ENCODE data around the gene SUSD1. TPM values are rescaled to one million over a fixed set of nuclear protein-coding genes. Genes with fewer than 3 reads are reported as not detected.
A peak's percentile ranks its signal among the peaks of the same experiment; 100 is the strongest.

SUSD1 gene
- total and polyA plus RNA-seq, 12 donors, result 1.5 to 14.7 (median 4.3) TPM

DNA sequence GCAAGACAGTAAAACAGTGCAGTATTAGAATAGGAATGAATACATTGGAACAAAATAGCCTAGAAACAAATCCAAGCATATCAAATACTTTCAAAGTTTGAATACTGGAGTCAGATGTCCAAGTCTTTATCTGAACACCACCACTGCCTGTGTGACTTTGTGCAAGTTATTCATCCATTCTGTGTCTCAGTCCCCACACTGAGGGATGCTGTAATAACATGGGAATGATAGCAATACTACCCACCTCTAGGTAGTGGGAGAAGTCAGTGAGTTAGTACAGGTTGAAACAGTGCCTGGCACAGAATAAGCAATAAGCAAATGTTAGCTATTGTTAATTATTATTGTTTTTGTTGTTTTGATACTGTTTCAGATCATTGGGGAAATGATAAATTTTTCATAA is 130.9 kb downstream of the SUSD1 start:
- Histone ChIP-seq H3K27me3 (no peaks in the 10 kb centered on the region), H3K4me1 (peaks cover 0 to 26% (median 6%) of the 10 kb centered on the region in 9 donors), H3K36me3 (peaks cover 0 to 19% (median 0%) of the 10 kb centered on the region in 9 donors), H3K27ac (no peak overlapping the region), H3K9me3 (peaks cover 0 to 7% (median 0%) of the 10 kb centered on the region in 11 donors), H3K4me3 (no peak overlapping the region)
- ATAC-seq, result no peak
- TF ChIP-seq, protein P1, sequence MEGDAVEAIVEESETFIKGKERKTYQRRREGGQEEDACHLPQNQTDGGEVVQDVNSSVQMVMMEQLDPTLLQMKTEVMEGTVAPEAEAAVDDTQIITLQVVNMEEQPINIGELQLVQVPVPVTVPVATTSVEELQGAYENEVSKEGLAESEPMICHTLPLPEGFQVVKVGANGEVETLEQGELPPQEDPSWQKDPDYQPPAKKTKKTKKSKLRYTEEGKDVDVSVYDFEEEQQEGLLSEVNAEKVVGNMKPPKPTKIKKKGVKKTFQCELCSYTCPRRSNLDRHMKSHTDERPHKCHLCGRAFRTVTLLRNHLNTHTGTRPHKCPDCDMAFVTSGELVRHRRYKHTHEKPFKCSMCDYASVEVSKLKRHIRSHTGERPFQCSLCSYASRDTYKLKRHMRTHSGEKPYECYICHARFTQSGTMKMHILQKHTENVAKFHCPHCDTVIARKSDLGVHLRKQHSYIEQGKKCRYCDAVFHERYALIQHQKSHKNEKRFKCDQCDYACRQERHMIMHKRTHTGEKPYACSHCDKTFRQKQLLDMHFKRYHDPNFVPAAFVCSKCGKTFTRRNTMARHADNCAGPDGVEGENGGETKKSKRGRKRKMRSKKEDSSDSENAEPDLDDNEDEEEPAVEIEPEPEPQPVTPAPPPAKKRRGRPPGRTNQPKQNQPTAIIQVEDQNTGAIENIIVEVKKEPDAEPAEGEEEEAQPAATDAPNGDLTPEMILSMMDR (IDR thresholded peaks at IDR 0.05), result no peak
- intact Hi-C loops (cut with DNase I), result no loop called here
- DNase-seq, result no peak

DNA sequence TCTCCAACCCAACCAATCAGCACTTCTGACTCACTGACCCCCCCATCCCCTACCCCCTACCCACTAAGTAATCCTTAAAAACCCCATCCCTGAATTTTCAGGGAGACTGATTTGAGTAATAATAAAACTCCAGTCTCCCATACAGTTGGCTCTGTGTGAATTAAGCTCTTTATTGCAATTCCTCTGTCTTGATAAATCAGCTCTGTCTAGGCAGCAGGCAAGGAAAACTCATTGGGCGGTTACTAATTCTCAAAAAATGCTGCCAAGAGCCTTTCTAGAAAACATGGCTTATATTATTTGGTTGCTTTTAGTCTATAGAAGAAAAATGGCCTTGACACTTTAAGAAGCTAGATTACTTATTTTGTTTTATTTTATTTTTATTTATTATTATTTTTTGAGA is 131.7 kb downstream of the SUSD1 start:
- no peak for ATAC-seq
- peaks cover 0 to 20% (median 0%) of the 10 kb centered on the region in 9 donors for H3K36me3 ChIP-seq
- intact Hi-C loops (cut with DNase I), result no loop called here
- 95 to 97% methylated on average over 1 of the region's 1 CpG for WGBS, 2 donors
- H3K27ac ChIP-seq, result peak overlapping the region in 1 of 10 donors; percentile 22
- H3K9me3 ChIP-seq, result peaks cover 0 to 7% (median 0%) of the 10 kb centered on the region in 11 donors
- TF ChIP-seq, protein P1 (IDR thresholded peaks at IDR 0.05), result no peak
- H3K27me3 ChIP-seq, result no peaks in the 10 kb centered on the region
- no peak for DNase-seq
- no peak overlapping the region for H3K4me3 ChIP-seq
- H3K4me1 ChIP-seq, result peaks cover 0 to 22% (median 0%) of the 10 kb centered on the region in 9 donors

DNA sequence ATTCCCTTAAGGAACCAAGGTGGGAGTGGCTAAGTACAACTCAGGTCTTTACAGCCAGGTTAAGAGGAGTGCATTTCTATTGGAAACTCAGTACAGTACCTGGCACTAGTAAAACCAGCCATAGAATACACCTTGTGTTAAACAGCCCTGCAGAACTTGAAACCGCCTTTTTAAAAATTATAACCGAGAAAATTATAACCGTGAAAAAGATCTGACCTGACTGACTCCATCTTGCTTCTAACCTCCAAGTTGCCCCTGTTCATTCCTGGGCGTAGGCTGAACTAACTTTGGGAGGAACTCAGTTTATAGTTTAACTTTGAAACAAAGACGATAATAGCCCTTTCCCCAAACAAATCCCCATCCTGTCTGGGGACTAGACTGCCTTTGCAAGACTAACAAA is 132.3 kb downstream of the SUSD1 start:
- peak overlapping the region in 1 of 10 donors; percentile 45 for H3K27ac ChIP-seq
- no peak for ATAC-seq
- no peak for DNase-seq
- peaks cover 0 to 26% (median 0%) of the 10 kb centered on the region in 9 donors for H3K36me3 ChIP-seq
- H3K27me3 ChIP-seq, result no peaks in the 10 kb centered on the region
- intact Hi-C loops (cut with DNase I), result no loop called here
- H3K4me1 ChIP-seq, result peaks cover 0 to 28% (median 0%) of the 10 kb centered on the region in 9 donors
- TF ChIP-seq, protein P1 (IDR thresholded peaks at IDR 0.05), result no peak
- no peak overlapping the region for H3K4me3 ChIP-seq
- H3K9me3 ChIP-seq, result peaks cover 0 to 5% (median 0%) of the 10 kb centered on the region in 11 donors
- 82 to 92% methylated on average over 5 of the region's 5 CpGs for WGBS, 2 donors

DNA sequence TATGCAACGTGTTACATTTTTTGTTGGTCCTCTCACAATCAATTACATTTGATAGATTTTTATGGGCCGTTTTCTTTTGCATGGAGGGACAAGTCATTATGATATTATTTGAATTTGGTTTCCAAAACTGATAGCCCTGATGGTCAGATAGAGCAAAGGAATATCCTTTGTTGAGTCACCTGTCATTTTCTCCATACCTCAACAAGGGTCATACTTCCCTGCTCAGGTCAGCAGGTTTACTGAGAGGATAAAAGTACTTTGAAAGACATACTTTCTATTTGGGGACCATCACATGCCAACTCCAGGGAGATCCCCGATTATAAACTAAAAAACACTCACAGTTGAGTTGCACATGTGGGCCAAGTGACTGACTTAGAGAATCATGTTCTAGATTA is 132.9 kb downstream of the SUSD1 start:
- 81 to 85% methylated on average over 3 of the region's 3 CpGs for WGBS, 2 donors
- intact Hi-C loops (cut with DNase I), result no loop called here
- Histone ChIP-seq H3K27ac (peak overlapping the region in 2 of 10 donors; percentile 38 to 45), H3K4me1 (peaks cover 0 to 29% (median 0%) of the 10 kb centered on the region in 9 donors), H3K4me3 (no peak overlapping the region), H3K9me3 (no peaks in the 10 kb centered on the region), H3K27me3 (no peaks in the 10 kb centered on the region), H3K36me3 (peaks cover 0 to 26% (median 0%) of the 10 kb centered on the region in 9 donors)
- TF ChIP-seq, protein P1 (IDR thresholded peaks at IDR 0.05), result no peak
- DNase-seq, result no peak
- no peak for ATAC-seq

Measured in heart right ventricle (tissue), 16 donors.